Activated B cell treated with CpG ODN at 0.5 μM for 24 hours (primary cell): Measurements from ENCODE around the gene ELOVL5. TPM values are rescaled to one million over a fixed set of nuclear protein-coding genes. Genes with fewer than 3 reads are reported as not detected.

Source experiments
- ATAC-seq: fragments of 200-7000 bp; cut with Tn5 transposase; one replicate; pipeline ENCODE4 v1.10.0; 2021; ENCODE audit warnings: low read depth, mild to moderate bottlenecking, moderate library complexity
- CTCF ChIA-PET: fragments of 350-600 bp; sonication (Branson Sonifier 250); formaldehyde crosslinking; loops from one replicate; lab custom pipeline; 2021; ENCODE audit warnings: antibody characterized with exemption; lab: Charles Lee
- POLR2A ChIA-PET: fragments of 350-600 bp; sonication (Branson Sonifier 250); formaldehyde crosslinking; loops from one replicate; lab custom pipeline; 2021; ENCODE audit warnings: antibody characterized with exemption; lab: Charles Lee
- DNase-seq: peaks from one replicate; pipeline ENCODE4 v3.0.0; 2022
- H3K27ac Mint-ChIP-seq: one replicate; pipeline ENCODE4 v1.8.0; 2020; ENCODE audit warnings: mixed read lengths
- H3K27me3 Mint-ChIP-seq: one replicate; pipeline ENCODE4 v1.8.0; 2021; ENCODE audit warnings: mixed read lengths
- H3K36me3 Mint-ChIP-seq: one replicate; pipeline ENCODE4 v1.8.0; 2021; ENCODE audit warnings: low read depth, mixed read lengths
- H3K4me1 Mint-ChIP-seq: one replicate; pipeline ENCODE4 v1.8.0; 2021; ENCODE audit warnings: mixed read lengths
- H3K4me3 Mint-ChIP-seq: one replicate; pipeline ENCODE4 v1.8.0; 2020; ENCODE audit warnings: mild to moderate bottlenecking, mixed read lengths
- H3K9me3 Mint-ChIP-seq: one replicate; pipeline ENCODE4 v1.8.0; 2020; ENCODE audit warnings: mixed read lengths
- CTCF ChIP-seq: fragments of 200-600 bp; IDR thresholded peaks from one replicate; pipeline ENCODE4 v1.8.0; 2022; ENCODE audit warnings: antibody characterized with exemption, mild to moderate bottlenecking
- intact Hi-C: fragments of 100-400 bp; cut with micrococcal nuclease; formaldehyde crosslinking; loops from one replicate; pipeline ENCODE4 v1.15.1; 2024
- total RNA-seq: library from RNA; stranded (reverse); gene quantifications from 2 replicates; pipeline ENCODE4 v1.2.3, GENCODE V29; 2022

Gene ELOVL5
- total RNA-seq, 1 donor from 2014 or later = 127 TPM

DNA sequence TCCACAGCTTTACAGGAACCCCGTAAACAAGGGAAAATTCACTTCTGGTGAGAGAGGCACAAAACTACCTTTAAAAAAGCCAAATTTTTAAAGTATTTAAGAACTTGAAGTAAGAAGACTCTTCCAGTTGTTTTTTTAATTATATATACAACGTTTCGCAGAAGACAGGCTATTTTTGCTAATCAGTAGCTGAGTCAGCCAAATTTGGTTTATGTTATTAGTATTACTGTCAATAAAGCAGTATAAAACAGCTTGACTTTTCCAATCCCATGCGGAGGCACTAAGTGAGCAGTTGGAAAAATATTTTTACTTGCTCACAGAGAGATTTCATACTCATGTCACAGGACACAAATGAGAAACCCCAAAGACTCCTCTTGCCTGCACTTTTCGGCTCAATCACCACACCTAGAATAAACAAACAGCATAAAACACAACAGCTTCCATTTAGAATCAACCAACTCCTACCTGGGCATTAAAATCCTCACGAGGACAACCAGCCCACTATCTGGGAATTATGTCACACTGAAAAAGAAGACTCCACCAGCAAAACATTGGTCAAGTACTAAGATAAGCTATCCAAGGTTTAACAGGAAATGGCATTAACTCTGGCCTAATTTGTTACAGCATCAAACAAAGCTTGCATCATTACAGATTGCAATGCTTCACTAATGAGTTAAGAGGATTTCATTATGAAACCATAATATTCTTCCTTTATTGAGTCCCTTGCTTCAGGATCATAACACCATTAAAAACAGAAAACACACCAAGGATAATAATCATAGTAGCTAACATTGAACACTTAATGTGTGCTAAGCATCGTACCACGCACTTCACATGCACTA, 26.3 kb downstream of the ELOVL5 start:
- Mint-ChIP-seq H3K4me1 (peaks cover 80% of the 10 kb centered on the region), H3K9me3 (no peaks in the 10 kb centered on the region), H3K27me3 (no peaks in the 10 kb centered on the region), H3K4me3 (peak overlapping the region; percentile 1), H3K27ac (peak overlapping the region; percentile 51), H3K36me3 (peaks cover 46% of the 10 kb centered on the region)
- no peak for TF ChIP-seq CTCF
- ChIA-PET CTCF (interaction anchor here (1.0 to 2.1 kb wide), 4 partner anchors 9 to 150 kb away, joined by 3 to 6 read pairs (median 4); no protein-coding TSS in a partner anchor), POLR2A (interaction anchor here (0.8 to 1.2 kb wide), 3 partner anchors 12 to 25 kb away, joined by 3 to 4 read pairs (median 3); no protein-coding TSS in a partner anchor)
- DNase-seq (no peak), ATAC-seq (no peak)
- intact Hi-C loops = loop anchor here (1.0 kb wide), 1 partner anchor 12 kb away; no protein-coding TSS in a partner anchor

DNA sequence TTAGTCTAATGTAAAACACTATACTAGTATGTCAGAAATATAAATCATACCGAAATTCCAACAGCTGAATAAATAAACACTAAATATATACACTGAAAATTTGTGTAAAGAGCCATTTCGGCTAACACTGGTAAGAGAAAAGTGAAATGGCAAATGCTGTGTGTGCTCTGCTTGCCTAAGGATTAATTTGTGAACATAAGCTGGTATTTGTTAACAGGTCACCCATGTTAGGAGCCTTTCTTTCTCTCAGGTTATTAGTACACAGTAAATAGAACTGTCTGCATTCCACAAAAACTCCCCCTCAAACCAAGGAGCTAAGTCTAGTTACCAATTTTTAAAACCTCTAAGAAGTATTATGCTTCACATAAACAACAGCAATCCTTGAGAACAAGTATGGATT, 27.0 kb downstream of the ELOVL5 start:
- Mint-ChIP-seq H3K27me3 (no peaks in the 10 kb centered on the region), H3K9me3 (no peaks in the 10 kb centered on the region), H3K4me1 (peaks cover 80% of the 10 kb centered on the region), H3K27ac (peak overlapping the region; percentile 51), H3K4me3 (no peak overlapping the region), H3K36me3 (peaks cover 46% of the 10 kb centered on the region)
- intact Hi-C loops = loop anchor here (1.0 kb wide), 2 partner anchors 11 to 13 kb away; no protein-coding TSS in a partner anchor
- CTCF ChIA-PET = interaction anchor here (1.0 to 2.1 kb wide), 4 partner anchors 10 to 149 kb away, joined by 3 to 6 read pairs (median 4); no protein-coding TSS in a partner anchor
- POLR2A ChIA-PET = interaction anchor here (1.1 to 1.2 kb wide), 2 partner anchors 12 to 14 kb away, joined by 3 to 4 read pairs; no protein-coding TSS in a partner anchor
- DNase-seq = no peak
- TF ChIP-seq CTCF = no peak
- ATAC-seq = no peak

DNA sequence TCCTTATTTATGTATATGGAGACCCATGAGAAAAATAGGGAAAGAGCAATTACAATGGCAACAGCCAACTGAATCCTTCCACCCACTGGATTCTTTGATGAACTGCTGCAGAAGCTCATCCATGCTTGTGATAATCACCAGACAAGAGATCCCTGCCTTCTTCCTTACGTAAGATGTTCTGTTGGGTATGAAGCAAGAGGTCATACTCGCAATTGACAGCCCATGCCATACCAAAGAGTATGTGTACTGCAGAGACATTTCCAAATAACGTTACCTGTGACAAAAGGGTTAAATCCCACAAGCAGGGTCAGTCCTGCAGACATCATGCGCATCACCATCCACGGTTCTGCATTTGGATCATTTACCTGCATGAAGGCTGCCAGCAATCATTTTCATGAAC, 27.8 kb downstream of the ELOVL5 start:
- H3K27me3 Mint-ChIP-seq = no peaks in the 10 kb centered on the region
- H3K4me3 Mint-ChIP-seq = no peak overlapping the region
- no peak for TF ChIP-seq CTCF
- DNase-seq = no peak
- ATAC-seq = no peak
- peaks cover 40% of the 10 kb centered on the region for H3K36me3 Mint-ChIP-seq
- H3K27ac Mint-ChIP-seq = peak overlapping the region; percentile 26
- ChIA-PET CTCF (interaction anchor here (2.1 kb wide), 1 partner anchor 27 kb away, joined by 6 read pairs; no protein-coding TSS in a partner anchor), POLR2A (interaction anchor here (1.2 kb wide), 1 partner anchor 11 kb away, joined by 4 read pairs; no protein-coding TSS in a partner anchor)
- peaks cover 80% of the 10 kb centered on the region for H3K4me1 Mint-ChIP-seq
- intact Hi-C loops = loop anchor here (1.0 kb wide), 1 partner anchor 13 kb away; no protein-coding TSS in a partner anchor
- H3K9me3 Mint-ChIP-seq = no peaks in the 10 kb centered on the region

DNA sequence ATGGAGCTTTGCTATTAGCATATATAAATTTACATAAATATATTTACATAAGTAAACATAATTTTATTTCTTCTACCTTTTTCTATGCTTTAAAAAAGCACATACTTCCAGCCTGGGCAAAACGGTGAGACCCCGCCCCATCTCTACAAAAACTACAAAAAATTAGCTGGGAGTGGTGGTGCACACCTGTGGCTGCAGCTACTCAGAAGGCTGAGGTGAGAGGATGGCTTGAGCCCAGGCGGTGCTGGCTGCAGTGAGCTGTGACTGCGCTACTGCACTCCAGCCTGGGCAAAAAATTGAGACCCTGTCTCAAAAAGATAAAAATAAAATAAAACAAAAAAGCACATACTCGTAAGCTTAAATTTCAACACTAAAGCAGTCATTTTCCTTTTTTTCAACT, 30.3 kb downstream of the ELOVL5 start:
- no peak overlapping the region for H3K4me3 Mint-ChIP-seq
- H3K27ac Mint-ChIP-seq = no peak overlapping the region
- H3K4me1 Mint-ChIP-seq = peaks cover 81% of the 10 kb centered on the region
- H3K9me3 Mint-ChIP-seq = no peaks in the 10 kb centered on the region
- ChIA-PET POLR2A (interaction anchor here (1.4 kb wide), 1 partner anchor 8 kb away, joined by 3 read pairs; no protein-coding TSS in a partner anchor), CTCF (interaction anchor here (1.2 to 1.7 kb wide), 2 partner anchors 9 to 17 kb away, joined by 3 to 7 read pairs; no protein-coding TSS in a partner anchor)
- DNase-seq (no peak), ATAC-seq (no peak)
- H3K36me3 Mint-ChIP-seq = peaks cover 35% of the 10 kb centered on the region
- no peak for TF ChIP-seq CTCF
- intact Hi-C loops = no loop called here
- H3K27me3 Mint-ChIP-seq = no peaks in the 10 kb centered on the region
